Upper lobe of right lung (tissue), 1 donor: ENCODE results near the gene PRKN. TPM values are rescaled to one million over a fixed set of nuclear protein-coding genes. Genes with fewer than 3 reads are reported as not detected.

Source experiments
- ATAC-seq: fragments of 200-7000 bp; cut with Tn5 transposase; one replicate; pipeline ENCODE4 v1.9.1; 2020; ENCODE audit warnings: mild to moderate bottlenecking, moderate library complexity
- DNase-seq: peaks from one replicate; pipeline ENCODE4 v3.0.0-alpha.2; 2020
- H3K27ac ChIP-seq: fragments of 200-600 bp; one replicate; pipeline ENCODE4 v1.8.0; 2022
- H3K27me3 ChIP-seq: fragments of 200-600 bp; one replicate; pipeline ENCODE4 v1.8.0; 2022; ENCODE audit warnings: mild to moderate bottlenecking
- H3K36me3 ChIP-seq: fragments of 200-600 bp; one replicate; pipeline ENCODE4 v1.8.0; 2022
- H3K4me1 ChIP-seq: fragments of 200-600 bp; one replicate; pipeline ENCODE4 v1.8.0; 2022
- H3K4me3 ChIP-seq: fragments of 200-600 bp; one replicate; pipeline ENCODE4 v1.8.0; 2022; ENCODE audit warnings: mild to moderate bottlenecking
- H3K9me3 ChIP-seq: fragments of 200-600 bp; one replicate; pipeline ENCODE4 v1.8.0; 2022
- CTCF ChIP-seq: fragments of 200-600 bp; IDR thresholded peaks from one replicate; pipeline ENCODE4 v1.8.0; 2022; ENCODE audit warnings: antibody characterized with exemption
- intact Hi-C: fragments of 100-400 bp; cut with DNase I; formaldehyde crosslinking; loops from one replicate; pipeline ENCODE4 v1.11.0; 2022
- total RNA-seq: library from RNA; stranded (reverse); fragmentation: NEBNext Ultra II Directional; extraction: Animal tissue kit (Norgen Biotek cat#: 25700); gene quantifications from one replicate; pipeline ENCODE4 v1.2.1, GENCODE V29; 2021
- donor health status: DM: no; HTN: yes; CAD: no; lungs with severe emphysema.

The PRKN gene
- total RNA-seq, 1 donor from 2014 or later, result 2.7 TPM

- no peak for ATAC-seq
Observed at GRCh38 chr6:162697872-162698403, 29.6 kb downstream of the PRKN start.

GRCh38 chr6:162690158-162690557, 37.4 kb downstream of the PRKN start:
- no peak overlapping the region for H3K4me3 ChIP-seq
- no peaks in the 10 kb centered on the region for H3K9me3 ChIP-seq
- intact Hi-C loops, result no loop called here
- no peaks in the 10 kb centered on the region for H3K36me3 ChIP-seq
- no peak for DNase-seq
- ATAC-seq, result no peak
- H3K27me3 ChIP-seq, result no peaks in the 10 kb centered on the region
- no peak overlapping the region for H3K27ac ChIP-seq
- TF ChIP-seq CTCF, result no peak
- H3K4me1 ChIP-seq, result no peaks in the 10 kb centered on the region

More at GRCh38 chr6:162697872-162698403, 29.6 kb downstream of the PRKN start:
- intact Hi-C loops, result no loop called here
- no peaks in the 10 kb centered on the region for H3K27me3 ChIP-seq
- H3K9me3 ChIP-seq, result no peaks in the 10 kb centered on the region
- TF ChIP-seq CTCF, result no peak
- H3K4me1 ChIP-seq, result no peaks in the 10 kb centered on the region
- H3K4me3 ChIP-seq, result no peak overlapping the region
- DNase-seq, result no peak
- no peak overlapping the region for H3K27ac ChIP-seq
- no peaks in the 10 kb centered on the region for H3K36me3 ChIP-seq

- TF ChIP-seq CTCF, result no peak
- H3K4me1 ChIP-seq, result no peaks in the 10 kb centered on the region
- intact Hi-C loops, result no loop called here
- no peaks in the 10 kb centered on the region for H3K27me3 ChIP-seq
- no peak overlapping the region for H3K4me3 ChIP-seq
- no peaks in the 10 kb centered on the region for H3K9me3 ChIP-seq
- no peaks in the 10 kb centered on the region for H3K36me3 ChIP-seq
- no peak for DNase-seq
- no peak for ATAC-seq
- no peak overlapping the region for H3K27ac ChIP-seq
Observed at GRCh38 chr6:162688751-162689345, 38.7 kb downstream of the PRKN start.

- TF ChIP-seq CTCF, result no peak
- Histone ChIP-seq H3K4me1 (no peaks in the 10 kb centered on the region), H3K36me3 (no peaks in the 10 kb centered on the region), H3K27me3 (no peaks in the 10 kb centered on the region), H3K4me3 (no peak overlapping the region), H3K9me3 (no peaks in the 10 kb centered on the region), H3K27ac (no peak overlapping the region)
- DNase-seq, result no peak
- intact Hi-C loops, result no loop called here
- ATAC-seq, result no peak
Observed at GRCh38 chr6:162685586-162685985, 42.0 kb downstream of the PRKN start.

- Histone ChIP-seq H3K36me3 (no peaks in the 10 kb centered on the region), H3K4me3 (no peak overlapping the region), H3K27me3 (no peaks in the 10 kb centered on the region), H3K9me3 (no peaks in the 10 kb centered on the region), H3K4me1 (no peaks in the 10 kb centered on the region), H3K27ac (no peak overlapping the region)
- intact Hi-C loops, result no loop called here
- no peak for TF ChIP-seq CTCF
- no peak for ATAC-seq
- no peak for DNase-seq
Observed at GRCh38 chr6:162684961-162685360, 42.6 kb downstream of the PRKN start.

GRCh38 chr6:162684052-162684451, 43.5 kb downstream of the PRKN start:
- Histone ChIP-seq H3K4me3 (no peak overlapping the region), H3K4me1 (no peaks in the 10 kb centered on the region), H3K27ac (no peak overlapping the region), H3K9me3 (no peaks in the 10 kb centered on the region), H3K36me3 (no peaks in the 10 kb centered on the region), H3K27me3 (no peaks in the 10 kb centered on the region)
- no peak for TF ChIP-seq CTCF
- intact Hi-C loops, result no loop called here
- DNase-seq (no peak), ATAC-seq (no peak)
